IPS-20b (cell line): ENCODE results near the gene AURKB.
A peak's percentile ranks its signal among the peaks of the same experiment; 100 is the strongest.
"Not testable (repeated sequence)": the region's sequence is repeated elsewhere in the genome, so short reads cannot be mapped to it uniquely, and the experiment has no call there.

ENCODE experiments used
- H3K27ac ChIP-seq: one replicate; pipeline ENCODE4 v1.5.1; 2013; ENCODE audit warnings: low read length
- H3K27me3 ChIP-seq: 2 replicates; pipeline ENCODE4 v1.6.1; 2013; ENCODE audit warnings: mild to moderate bottlenecking, low read length, inconsistent platforms; ENCODE audit not compliant: insufficient read depth
- H3K36me3 ChIP-seq: 2 replicates; pipeline ENCODE4 v1.6.1; 2013; ENCODE audit warnings: low read depth, mild to moderate bottlenecking, inconsistent platforms, low read length, moderate library complexity; ENCODE audit not compliant: insufficient read depth
- H3K4me1 ChIP-seq: 2 replicates; pipeline ENCODE4 v1.6.1; 2013; ENCODE audit warnings: mild to moderate bottlenecking, control low read depth, inconsistent platforms, low read length, moderate library complexity; ENCODE audit not compliant: insufficient read depth
- H3K4me3 ChIP-seq: 2 replicates; pipeline ENCODE4 v1.5.1; 2013; ENCODE audit warnings: mild to moderate bottlenecking, low read length, inconsistent platforms
- H3K9ac ChIP-seq: 2 replicates; pipeline ENCODE4 v1.6.1; 2013; ENCODE audit warnings: low read depth, mild to moderate bottlenecking, inconsistent platforms, low read length, moderate library complexity
- H3K9me3 ChIP-seq: 2 replicates; pipeline ENCODE4 v1.6.1; 2013; ENCODE audit warnings: mild to moderate bottlenecking, low read depth, low read length, inconsistent platforms; ENCODE audit not compliant: insufficient read depth

AURKB gene

DNA sequence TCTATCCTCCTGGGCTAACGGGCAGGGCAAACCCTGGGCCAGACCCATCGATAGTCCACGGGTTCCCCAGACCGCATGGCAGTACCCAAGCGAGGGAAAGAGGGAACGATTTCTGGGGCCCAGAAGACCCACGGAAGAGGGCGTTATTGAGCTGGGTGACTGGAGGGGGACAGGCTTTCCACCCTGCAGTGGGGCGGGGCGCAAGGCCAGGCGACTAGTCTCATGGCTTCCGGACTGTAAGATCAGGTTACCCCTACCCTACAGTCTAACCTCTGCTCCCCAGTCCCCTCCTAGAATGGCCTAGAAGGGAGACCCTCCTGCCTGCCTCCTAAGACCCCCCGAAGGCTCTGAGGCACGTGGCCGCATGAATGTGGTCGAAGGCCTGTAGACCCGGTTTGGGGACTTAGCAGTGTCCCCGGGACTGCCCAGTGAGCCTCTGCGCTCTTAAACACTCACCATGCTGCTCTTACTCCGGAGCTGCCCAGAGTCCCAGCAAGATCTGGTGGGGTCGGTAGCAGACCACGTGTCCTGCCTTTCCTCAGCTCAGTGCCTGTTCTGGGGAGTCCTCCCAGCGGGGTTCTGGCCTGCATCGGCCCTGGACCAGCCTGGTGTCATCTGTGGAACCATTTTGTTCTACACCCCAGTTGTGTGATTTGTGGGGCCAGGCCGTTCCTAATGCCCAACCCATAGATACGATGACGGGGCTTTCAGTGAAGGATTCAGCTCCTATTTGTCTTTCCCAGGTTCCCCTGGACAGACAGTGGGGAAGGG, 13.2 kb upstream of the AURKB start:
- Histone ChIP-seq H3K4me3 (peak overlapping the region; percentile 90), H3K9ac (peak overlapping the region; percentile 90)

DNA sequence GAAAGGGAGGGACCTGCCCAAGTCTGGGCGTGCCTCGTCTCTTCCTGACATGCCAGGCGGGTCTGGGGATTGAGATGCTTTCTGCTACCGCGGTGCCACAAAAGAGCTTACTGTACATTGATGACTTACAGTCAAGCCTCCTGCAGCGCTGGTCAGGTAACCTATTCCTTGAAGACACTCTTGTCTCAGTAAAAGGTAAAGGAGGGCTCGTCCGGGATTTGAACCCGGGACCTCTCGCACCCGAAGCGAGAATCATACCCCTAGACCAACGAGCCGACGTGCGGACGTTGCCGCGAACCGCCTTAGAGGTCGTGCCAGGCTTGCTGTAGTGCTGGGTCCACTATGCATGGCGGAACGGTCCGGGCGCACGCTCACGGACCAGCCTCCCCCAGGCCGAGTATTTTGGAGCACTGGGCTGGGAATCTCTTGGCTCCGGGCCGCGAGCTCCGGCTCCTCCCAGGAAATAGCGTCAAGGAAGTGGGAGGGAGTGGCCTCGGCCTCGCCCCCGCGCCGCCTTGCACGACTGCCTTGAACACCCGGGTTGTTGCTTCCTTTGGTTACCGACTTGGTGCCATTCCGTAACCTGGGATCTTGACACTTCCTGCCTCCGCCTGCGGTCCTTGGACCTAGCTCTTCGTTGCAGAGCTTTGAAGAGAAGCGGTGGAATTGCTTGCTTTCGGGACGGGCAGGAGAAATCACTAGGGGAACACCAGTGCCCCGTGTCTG, 12.4 kb upstream of the AURKB start:
- Histone ChIP-seq H3K27ac (peak overlapping the region; percentile 62), H3K27me3 (no peaks in the 10 kb centered on the region), H3K4me3 (peak overlapping the region; percentile 90), H3K36me3 (peaks cover 8% of the 10 kb centered on the region), H3K9me3 (no peaks in the 10 kb centered on the region), H3K9ac (peak overlapping the region; percentile 90), H3K4me1 (no peaks in the 10 kb centered on the region)

More for the DNA sequence above, 13.2 kb upstream of the AURKB start:
- Histone ChIP-seq H3K4me1 (no peaks in the 10 kb centered on the region), H3K27ac (peak overlapping the region; percentile 62), H3K36me3 (peaks cover 16% of the 10 kb centered on the region), H3K27me3 (no peaks in the 10 kb centered on the region), H3K9me3 (no peaks in the 10 kb centered on the region)

DNA sequence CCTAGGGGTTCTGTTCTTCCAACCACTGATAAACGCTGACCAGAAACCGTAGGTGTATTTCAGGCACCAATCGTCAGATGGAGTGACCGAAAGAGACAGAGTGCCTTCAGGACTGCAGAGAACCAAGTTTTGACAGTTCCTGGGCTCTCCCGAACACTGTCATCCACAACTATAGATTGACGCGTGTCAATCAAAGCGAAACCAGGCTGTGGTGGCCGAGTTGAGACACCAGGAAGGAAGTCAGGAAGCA, 11.9 kb upstream of the AURKB start:
- Histone ChIP-seq H3K9me3 (no peaks in the 10 kb centered on the region), H3K9ac (peak overlapping the region; percentile 90; the same call in 1 of the 2 replicates), H3K4me3 (peak overlapping the region; percentile 90), H3K27me3 (no peaks in the 10 kb centered on the region), H3K4me1 (no peaks in the 10 kb centered on the region), H3K27ac (no peak overlapping the region), H3K36me3 (peaks cover 4% of the 10 kb centered on the region; the same call in 1 of the 2 replicates)

DNA sequence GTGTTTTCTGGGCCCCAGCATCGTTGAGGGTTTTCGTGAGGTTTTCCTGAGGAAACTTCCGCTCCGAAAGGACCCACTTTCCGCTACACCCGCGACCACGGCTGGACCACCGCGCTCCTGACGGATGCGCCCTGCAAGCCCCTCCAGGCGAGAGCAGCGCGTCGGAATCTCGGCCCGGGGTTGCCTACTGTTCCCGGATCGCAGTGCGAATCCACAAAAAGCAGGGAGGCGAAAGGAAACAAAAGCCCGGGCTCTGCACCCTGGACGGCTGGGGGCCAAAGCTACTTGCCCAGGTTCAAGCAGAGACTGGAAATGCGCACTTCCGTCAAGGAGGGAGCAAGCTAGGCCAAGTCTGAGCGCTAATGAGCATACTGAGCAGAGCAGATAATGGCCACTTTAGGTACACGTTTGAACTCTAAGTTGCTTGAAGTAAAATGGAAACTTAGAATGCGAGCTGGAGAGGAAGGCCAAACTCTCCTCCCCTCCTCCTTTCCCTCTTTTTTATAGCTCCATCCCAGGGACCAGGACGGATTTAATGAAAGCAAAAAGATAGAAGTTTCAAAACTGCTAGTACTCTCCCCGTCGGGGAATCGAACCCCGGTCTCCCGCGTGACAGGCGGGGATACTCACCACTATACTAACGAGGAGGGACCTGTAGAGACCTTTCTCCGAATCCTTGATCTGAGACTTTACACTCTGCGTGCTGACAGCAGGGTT, 11.4 kb upstream of the AURKB start:
- H3K27me3 ChIP-seq: no peaks in the 10 kb centered on the region
- H3K9me3 ChIP-seq: no peaks in the 10 kb centered on the region
- H3K4me1 ChIP-seq: no peaks in the 10 kb centered on the region
- H3K36me3 ChIP-seq: no peaks in the 10 kb centered on the region
- H3K4me3 ChIP-seq: peak overlapping the region; percentile 90
- peak overlapping the region; percentile 91; the same call in 1 of the 2 replicates for H3K9ac ChIP-seq
- peak overlapping the region; percentile 91 for H3K27ac ChIP-seq

DNA sequence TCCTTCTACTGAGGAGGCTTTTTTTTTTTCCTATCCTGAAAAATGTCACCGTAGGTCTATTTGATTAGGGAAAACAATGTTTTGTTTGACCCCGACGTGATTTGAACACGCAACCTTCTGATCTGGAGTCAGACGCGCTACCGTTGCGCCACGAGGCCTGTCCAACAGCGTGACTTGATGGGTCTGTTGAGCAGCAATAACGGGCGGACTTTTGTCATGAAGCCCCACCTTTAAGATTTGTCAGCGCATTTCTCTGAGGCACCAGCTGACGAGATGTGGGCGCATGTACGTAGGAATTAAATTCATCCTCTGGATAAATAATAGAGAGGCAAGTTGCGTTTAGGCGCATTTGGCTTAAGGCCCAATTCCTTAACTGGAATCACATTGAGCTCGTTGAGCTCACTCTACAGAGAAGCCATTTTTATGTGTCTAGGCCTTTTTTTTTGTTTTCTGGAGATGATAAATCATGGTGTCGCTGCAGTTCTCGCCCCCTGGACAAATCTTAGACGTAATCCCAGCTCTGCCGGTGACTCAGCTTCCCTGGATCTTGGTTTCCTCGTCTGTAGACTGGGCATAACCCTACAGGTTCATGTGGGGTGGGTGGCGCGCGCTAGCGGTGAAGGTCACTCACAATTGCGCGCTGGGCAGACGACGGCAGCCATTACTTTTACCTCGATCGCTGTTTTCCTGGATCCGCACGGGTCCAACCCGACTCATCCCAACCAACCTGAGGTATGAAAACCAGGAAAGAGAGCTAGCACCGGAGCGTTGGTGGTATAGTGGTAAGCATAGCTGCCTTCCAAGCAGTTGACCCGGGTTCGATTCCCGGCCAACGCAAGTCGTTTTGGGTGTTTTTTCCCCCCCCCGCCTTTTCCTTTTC, 10.6 kb upstream of the AURKB start:
- no peaks in the 10 kb centered on the region for H3K27me3 ChIP-seq
- peak overlapping the region; percentile 90 for H3K4me3 ChIP-seq
- H3K9ac ChIP-seq: peak overlapping the region; percentile 91
- no peaks in the 10 kb centered on the region for H3K36me3 ChIP-seq
- H3K9me3 ChIP-seq: no peaks in the 10 kb centered on the region
- no peaks in the 10 kb centered on the region for H3K4me1 ChIP-seq
- peak overlapping the region; percentile 24 for H3K27ac ChIP-seq

DNA sequence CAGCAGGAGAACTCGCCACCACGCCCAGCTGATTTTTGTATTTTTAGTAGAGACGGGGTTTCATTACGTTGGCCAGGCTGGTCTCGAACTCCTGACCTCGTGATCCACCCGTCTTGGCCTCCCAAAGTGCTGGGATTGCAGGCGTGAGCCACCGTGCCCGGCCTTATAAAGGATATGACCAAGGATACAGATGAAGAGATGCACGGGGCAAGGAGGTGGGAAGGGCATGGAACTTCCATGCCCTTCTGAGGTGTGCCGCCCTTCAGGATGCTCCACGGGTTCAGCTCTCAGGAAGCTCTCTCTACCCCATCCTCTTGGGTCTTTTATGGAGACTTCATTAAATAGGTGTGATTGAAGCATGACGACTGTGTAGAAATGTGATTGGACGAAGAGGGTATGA, 3.6 kb upstream of the AURKB start:
- not testable (repeated sequence) for H3K27ac ChIP-seq, H3K9ac ChIP-seq, H3K4me1 ChIP-seq, H3K4me3 ChIP-seq, H3K9me3 ChIP-seq, H3K27me3 ChIP-seq, H3K36me3 ChIP-seq

DNA sequence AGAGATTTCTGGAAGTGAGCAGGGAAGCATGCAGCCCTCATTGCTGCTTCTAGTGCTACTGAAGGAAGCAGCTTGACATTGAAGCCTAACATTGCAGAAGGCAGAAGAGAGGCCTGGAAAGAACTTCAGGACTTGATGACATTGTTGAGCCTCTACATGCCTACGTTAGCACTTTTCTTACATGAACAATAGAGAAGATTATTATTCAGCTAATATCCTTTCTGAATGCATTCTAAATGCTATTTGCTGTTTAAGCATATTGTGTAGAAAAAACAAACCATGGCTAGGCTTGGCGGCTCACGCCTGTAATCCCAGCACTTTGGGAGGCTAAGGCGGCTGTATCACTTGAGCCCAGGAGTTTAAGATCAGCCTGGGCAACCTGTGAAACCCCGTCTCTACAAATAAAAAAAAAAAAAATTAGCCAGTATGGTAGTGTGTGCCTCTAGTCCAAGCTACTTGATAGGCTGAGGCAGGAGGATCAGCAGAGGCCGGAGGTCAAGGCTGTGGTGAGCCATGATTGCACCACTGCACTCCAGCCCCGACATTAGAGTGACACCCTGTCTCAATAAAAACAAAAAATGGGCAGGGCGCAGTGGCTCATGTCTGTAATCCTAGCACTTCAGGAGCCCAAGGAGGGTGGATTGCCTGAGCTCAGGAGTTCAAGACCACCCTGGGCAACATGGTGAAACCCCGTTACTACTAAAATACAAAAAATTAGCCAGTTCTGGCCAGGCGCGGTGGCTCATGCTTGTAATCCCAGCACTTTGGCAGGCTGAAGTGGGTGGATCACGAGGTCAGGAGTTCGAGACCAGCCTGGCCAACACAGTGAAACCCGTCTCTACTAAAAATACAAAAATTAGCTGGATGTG, 2.2 kb upstream of the AURKB start:
- Histone ChIP-seq H3K9ac (no peak overlapping the region), H3K4me1 (peaks cover 3% of the 10 kb centered on the region; the same call in 1 of the 2 replicates), H3K27ac (no peak overlapping the region), H3K4me3 (no peak overlapping the region), H3K27me3 (no peaks in the 10 kb centered on the region), H3K36me3 (peaks cover 12% of the 10 kb centered on the region), H3K9me3 (no peaks in the 10 kb centered on the region)

DNA sequence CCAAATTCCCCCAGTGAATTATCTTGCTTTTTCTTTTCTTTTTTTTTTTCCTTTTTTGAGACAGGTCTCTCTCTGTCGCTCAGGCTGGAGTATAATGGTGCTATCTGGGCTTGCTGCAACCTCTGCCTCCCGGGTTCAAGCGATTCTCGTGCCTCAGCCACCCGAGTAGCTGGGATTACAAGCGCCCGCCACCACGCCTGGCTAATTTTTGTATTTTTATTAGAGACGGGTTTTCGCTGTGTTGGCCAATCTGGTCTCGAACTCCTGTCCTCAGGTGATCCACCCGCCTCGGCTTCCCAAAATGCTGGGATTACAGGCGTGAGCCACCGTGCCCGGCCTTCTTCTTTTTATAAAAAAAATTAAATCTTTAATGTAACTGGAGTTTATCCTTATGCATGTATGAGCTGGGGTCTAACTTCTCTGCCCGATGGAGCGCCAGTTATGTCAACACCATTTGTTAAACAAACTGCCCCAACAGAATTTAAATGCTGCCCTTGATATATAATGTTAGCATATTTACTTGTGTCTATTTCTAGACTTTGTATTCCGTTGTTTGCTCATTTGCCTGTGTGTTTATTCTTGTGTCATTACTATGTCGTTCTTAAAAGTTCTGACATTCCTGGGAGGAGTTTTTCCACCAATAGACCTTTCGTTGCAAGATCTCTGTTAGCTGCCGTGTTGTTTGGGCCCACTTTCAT, 535 bp upstream of the AURKB start:
- Histone ChIP-seq H3K36me3 (peaks cover 28% of the 10 kb centered on the region), H3K4me1 (peaks cover 3% of the 10 kb centered on the region; the same call in 1 of the 2 replicates), H3K4me3 (peak overlapping the region; percentile 90), H3K9ac (peak overlapping the region; percentile 96; the same call in 1 of the 2 replicates), H3K9me3 (no peaks in the 10 kb centered on the region), H3K27ac (peak overlapping the region; percentile 84), H3K27me3 (no peaks in the 10 kb centered on the region)

DNA sequence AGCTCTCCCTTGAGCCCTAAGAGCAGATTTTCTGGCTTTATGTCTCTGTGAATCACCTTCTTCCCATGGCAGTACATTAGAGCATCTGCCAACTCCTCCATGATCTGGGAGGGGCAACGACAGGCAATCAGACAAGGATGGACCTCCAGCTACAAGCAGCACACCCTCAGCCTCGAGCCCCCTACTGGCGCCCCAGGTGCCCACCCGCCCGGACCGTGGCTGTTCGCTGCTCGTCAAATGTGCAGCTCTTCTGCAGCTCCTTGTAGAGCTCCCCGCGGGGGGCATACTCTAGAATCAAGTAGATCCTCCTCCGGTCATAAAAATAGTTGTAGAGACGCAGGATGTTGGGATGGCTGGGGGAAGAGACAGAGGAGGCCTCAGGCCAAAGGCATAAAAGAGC, 3.8 kb downstream of the AURKB start:
- peaks cover 52% of the 10 kb centered on the region for H3K36me3 ChIP-seq
- no peak overlapping the region for H3K27ac ChIP-seq
- no peaks in the 10 kb centered on the region for H3K9me3 ChIP-seq
- H3K9ac ChIP-seq: no peak overlapping the region
- no peak overlapping the region for H3K4me3 ChIP-seq
- peaks cover 3% of the 10 kb centered on the region; the same call in 1 of the 2 replicates for H3K4me1 ChIP-seq
- no peaks in the 10 kb centered on the region for H3K27me3 ChIP-seq
